GM08714 (cell line): ENCODE measurements around the gene CDX2.

Experiments used
- H3K4me3 ChIP-seq: fragments of 200-500 bp; sonication (Bioruptor generic); 2 replicates; pipeline ENCODE4 v1.5.1; 2014; ENCODE audit warnings: mild to moderate bottlenecking, low read length, inconsistent platforms
- ZNF274 ChIP-seq: IDR thresholded peaks from 2 replicates; pipeline ENCODE4 v1.6.1; 2012; ENCODE audit warnings: mild to moderate bottlenecking, low read depth, low read length

The CDX2 gene

GRCh38 chr13:27973291-27973690 lies 4.2 kb upstream of the CDX2 start:
- TF ChIP-seq ZNF274: no peak
- H3K4me3 ChIP-seq: no peak overlapping the region

GRCh38 chr13:27972478-27972820 lies 3.3 kb upstream of the CDX2 start:
- no peak overlapping the region for H3K4me3 ChIP-seq

GRCh38 chr13:27971776-27972477 lies 2.8 kb upstream of the CDX2 start:
- TF ChIP-seq ZNF274: no peak
- no peak overlapping the region for H3K4me3 ChIP-seq

More at GRCh38 chr13:27972478-27972820, 3.3 kb upstream of the CDX2 start:
- TF ChIP-seq ZNF274: no peak

- no peak overlapping the region for H3K4me3 ChIP-seq
- TF ChIP-seq ZNF274: no peak
Measured at GRCh38 chr13:27971236-27971645, 2.1 kb upstream of the CDX2 start.

GRCh38 chr13:27970382-27971235 lies 1.5 kb upstream of the CDX2 start:
- no peak overlapping the region for H3K4me3 ChIP-seq

GRCh38 chr13:27969866-27970229 lies 733 bp upstream of the CDX2 start:
- no peak overlapping the region for H3K4me3 ChIP-seq
- TF ChIP-seq ZNF274: no peak

More at GRCh38 chr13:27970382-27971235, 1.5 kb upstream of the CDX2 start:
- no peak for TF ChIP-seq ZNF274

- no peak overlapping the region; the same call in 1 of the 2 replicates for H3K4me3 ChIP-seq
- TF ChIP-seq ZNF274: no peak
Measured at GRCh38 chr13:27968316-27969081, 616 bp downstream of the CDX2 start.

GRCh38 chr13:27967736-27968315 lies 1.3 kb downstream of the CDX2 start:
- TF ChIP-seq ZNF274: no peak
- no peak overlapping the region for H3K4me3 ChIP-seq

- H3K4me3 ChIP-seq: no peak overlapping the region
- no peak for TF ChIP-seq ZNF274
Measured at GRCh38 chr13:27967203-27967735, 1.8 kb downstream of the CDX2 start.

- no peak overlapping the region for H3K4me3 ChIP-seq
- TF ChIP-seq ZNF274: no peak
Measured at GRCh38 chr13:27966641-27967202, 2.4 kb downstream of the CDX2 start.

GRCh38 chr13:27965740-27966640 lies 3.1 kb downstream of the CDX2 start:
- no peak for TF ChIP-seq ZNF274
- no peak overlapping the region for H3K4me3 ChIP-seq

- H3K4me3 ChIP-seq: no peak overlapping the region
- no peak for TF ChIP-seq ZNF274
Measured at GRCh38 chr13:27965343-27965739, 3.8 kb downstream of the CDX2 start.
